K562 (cell line): ENCODE results near the gene TAAR2. TPM values are rescaled to one million over a fixed set of nuclear protein-coding genes. Genes with fewer than 3 reads are reported as not detected.

ENCODE experiments used
- ATAC-seq: fragments of 200-7000 bp; cut with Tn5 transposase; 3 replicates; pipeline ENCODE4 v1.9.1; 2020; ENCODE audit warnings: moderate library complexity
- BruUV-seq: library from RNA; stranded (reverse); fragments of 400-500 nt; replicated peaks from 2 replicates; lab custom pipeline; 2021; lab: Mats Ljungman, UMichigan
- CTCF ChIA-PET: fragments of 300-600 bp; formaldehyde crosslinking; extraction: SDS; loops from one replicate; lab custom pipeline; 2021; ENCODE audit warnings: low intra/inter-chr PET ratio; lab: Yijun Ruan, JAX
- POLR2A ChIA-PET: fragments of 300-600, 350-650 bp; sonication (Branson Sonifier 250); formaldehyde crosslinking; extraction: SDS; loops from one replicate; lab custom pipeline; 2021; ENCODE audit warnings: antibody characterized with exemption, inconsistent platforms; lab: Yijun Ruan, JAX
- DNase-seq, 4 experiments: peaks; one replicate each; pipeline versions ENCODE4 v3.0.0 to v3.0.0-alpha.2; 2011 to 2018; ENCODE audit warnings: low spot score in 3 of 4, mixed read lengths in 3 of 4; ENCODE audit errors: extremely low read depth in 1 of 4
- FAIRE-seq: peaks from 2 replicates; lab custom pipeline; 2011; peaks lifted over from hg19 to GRCh38; lab: Jason Lieb, UNC
- H2AFZ ChIP-seq: 2 replicates; pipeline ENCODE4 v1.6.0; 2011; ENCODE audit warnings: low read depth, low read length, control low read depth, inconsistent platforms
- H3K27ac ChIP-seq: fragments of 200-600 bp; 3 replicates; pipeline ENCODE4 v1.8.0; 2011; ENCODE audit warnings: low read depth, mild to moderate bottlenecking, control low read depth, inconsistent platforms, low read length, moderate library complexity, mixed read lengths; ENCODE audit errors: extremely low read depth
- H3K27me3 ChIP-seq, 2 experiments: fragments of 300-600 bp in 1 of 2; 2 replicates in 1 of 2; 3 replicates in 1 of 2; pipeline versions ENCODE4 v1.6.0 to v1.8.0; 2011; ENCODE audit warnings: inconsistent platforms in 2 of 2, low read length in 2 of 2, mild to moderate bottlenecking in 1 of 2, mixed read lengths in 1 of 2, moderate library complexity in 1 of 2; ENCODE audit not compliant: control insufficient read depth in 2 of 2, insufficient read depth in 2 of 2
- H3K36me3 ChIP-seq: fragments of 300-600 bp; 3 replicates; pipeline ENCODE4 v1.8.0; 2011; ENCODE audit warnings: mild to moderate bottlenecking, low read length, inconsistent platforms; ENCODE audit not compliant: control insufficient read depth, insufficient read depth
- H3K4me1 ChIP-seq, 2 experiments: fragments of 200-600 bp in 1 of 2; replicated peaks in 1 of 2; 2 replicates in 1 of 2; 3 replicates in 1 of 2; pipeline versions ENCODE4 v1.5.1 to v1.8.0; 2011; ENCODE audit warnings: inconsistent platforms in 2 of 2, low read length in 2 of 2, mild to moderate bottlenecking in 1 of 2, mixed read lengths in 1 of 2, moderate library complexity in 1 of 2; ENCODE audit not compliant: control insufficient read depth in 2 of 2, insufficient read depth in 2 of 2
- H3K4me2 ChIP-seq: 2 replicates; pipeline ENCODE4 v1.6.1; 2011; ENCODE audit warnings: low read length, control low read depth, inconsistent platforms, mixed read lengths; ENCODE audit not compliant: insufficient read depth
- H3K4me3 ChIP-seq: fragments of 200-600 bp; sonication (generic), shearing (Covaris generic); 2 replicates; pipeline ENCODE4 v1.5.1; 2016; ENCODE audit warnings: control low read depth, inconsistent platforms
- H3K79me2 ChIP-seq: fragments of 200-600 bp; 3 replicates; pipeline ENCODE4 v1.8.0; 2011; ENCODE audit warnings: low read length, inconsistent platforms; ENCODE audit not compliant: control insufficient read depth, insufficient read depth
- H3K9ac ChIP-seq, 2 experiments: 2 replicates each; pipeline versions ENCODE4 v1.6.0 to v1.6.1; 2011; ENCODE audit warnings: low read depth in 2 of 2, low read length in 2 of 2, control low read depth in 1 of 2, inconsistent platforms in 1 of 2, mild to moderate bottlenecking in 1 of 2, mixed read lengths in 1 of 2; ENCODE audit not compliant: insufficient read depth in 1 of 2
- H3K9me1 ChIP-seq: one replicate; pipeline ENCODE4 v1.6.0; 2011; ENCODE audit warnings: inconsistent platforms, mild to moderate bottlenecking, low read length, moderate library complexity; ENCODE audit not compliant: control insufficient read depth, insufficient read depth
- H3K9me3 ChIP-seq: replicated peaks from 2 replicates; pipeline ENCODE4 v1.5.1; 2011; ENCODE audit warnings: low read depth, low read length, inconsistent platforms; ENCODE audit not compliant: control insufficient read depth, insufficient read depth
- H4K20me1 ChIP-seq: replicated peaks from 2 replicates; pipeline ENCODE4 v1.6.1; 2011; ENCODE audit warnings: low read length, inconsistent platforms, mixed read lengths; ENCODE audit not compliant: control insufficient read depth, insufficient read depth
- BACH1 ChIP-seq: fragments of 200-800 bp; sonication (Bioruptor generic); IDR thresholded peaks from 2 replicates; pipeline ENCODE4 v1.6.1; 2016; ENCODE audit warnings: missing genetic modification characterization, missing compliant biosample characterization
- CEBPG ChIP-seq, 3 experiments: fragments of 200-800 bp in 1 of 3; sonication (Bioruptor generic) in 1 of 3; sonication (generic) in 1 of 3; formaldehyde crosslinking in 1 of 3; IDR thresholded peaks in 2 of 3; conservative IDR thresholded peaks in 1 of 3; 2 replicates each; pipeline versions ENCODE4 v1.6.1 to v1.8.0; 2016 to 2022; ENCODE audit warnings: missing compliant biosample characterization in 2 of 3, missing genetic modification characterization in 2 of 3, mild to moderate bottlenecking in 1 of 3, missing genetic modification reagents in 1 of 3
- MYC ChIP-seq, 2 experiments: fragments of 250-450 bp in 1 of 2; sonication (Bioruptor Pico) in 1 of 2; IDR thresholded peaks; 2 replicates each; pipeline versions ENCODE4 v1.5.1 to v1.6.1; 2012 to 2021; ENCODE audit warnings: low read depth in 2 of 2, borderline replicate concordance in 1 of 2, improper control_type of control experiment in 1 of 2, low read length in 1 of 2, mild to moderate bottlenecking in 1 of 2, moderate library complexity in 1 of 2
- SAFB ChIP-seq: fragments of 200-400 bp; formaldehyde crosslinking; IDR thresholded peaks from 2 replicates; pipeline ENCODE4 v1.6.1; 2017; ENCODE audit warnings: low read depth, low read length, borderline replicate concordance
- ZZZ3 ChIP-seq: fragments of 450-650 bp; IDR thresholded peaks from 2 replicates; pipeline ENCODE4 v1.6.1; 2016; ENCODE audit warnings: antibody characterized with exemption, mild to moderate bottlenecking, moderate library complexity
- WGBS: fragments of 100-300 bp; shearing (Covaris generic); methylation state at CpG from one replicate; pipeline ENCODE4 v1.1.6; 2016; ENCODE audit warnings: low coverage, mixed read lengths; ENCODE audit not compliant: insufficient coverage; ENCODE audit errors: missing lambda C conversion rate; 5-methylcytosine and 5-hydroxymethylcytosine counted together
- in situ Hi-C: fragments of 300-500 bp; cut with MboI; formaldehyde crosslinking; loops from 4 replicates; pipeline ENCODE4 v1.15.0; 2018; ENCODE audit warnings: inconsistent platforms, mixed read lengths
- intact Hi-C: fragments of 100-400 bp; cut with micrococcal nuclease; formaldehyde crosslinking; loops from 2 replicates; pipeline ENCODE4 v1.14.2; 2022
- polyA plus RNA-seq, 8 experiments: library from polyadenylated mRNA; depleted of rRNA in 4 of 8; stranded (reverse) in 5 of 8; unstranded in 3 of 8; fragments of >200 nt; fragmentation: Nextera tagmentation in 2 of 8; fragmentation: Illumina TruSeq in 1 of 8; extraction: Ambion mirVana in 2 of 8; extraction: Trizol in 1 of 8; gene quantifications; 2 replicates each; pipeline versions ENCODE4 v1.2.1 to v1.2.3, GENCODE V29; 2011 to 2014; ENCODE audit warnings: inconsistent platforms in 1 of 8, missing spikeins in 1 of 8
- total RNA-seq, 7 experiments: library from RNA; depleted of rRNA in 6 of 7; stranded (reverse); fragments of >200 nt in 6 of 7; fragmentation: Illumina TruSeq in 2 of 7; extraction: Trizol in 2 of 7; gene quantifications; 2 replicates each; pipeline versions ENCODE4 v1.2.1 to v1.2.3, GENCODE V29; 2011 to 2021; ENCODE audit warnings: low replicate concordance in 1 of 7

Gene TAAR2
- total and polyA plus RNA-seq, 9 of the 15 experiments (the other 6 are each of a cell fraction or from before 2014, with no cell fraction given): not detected

DNA sequence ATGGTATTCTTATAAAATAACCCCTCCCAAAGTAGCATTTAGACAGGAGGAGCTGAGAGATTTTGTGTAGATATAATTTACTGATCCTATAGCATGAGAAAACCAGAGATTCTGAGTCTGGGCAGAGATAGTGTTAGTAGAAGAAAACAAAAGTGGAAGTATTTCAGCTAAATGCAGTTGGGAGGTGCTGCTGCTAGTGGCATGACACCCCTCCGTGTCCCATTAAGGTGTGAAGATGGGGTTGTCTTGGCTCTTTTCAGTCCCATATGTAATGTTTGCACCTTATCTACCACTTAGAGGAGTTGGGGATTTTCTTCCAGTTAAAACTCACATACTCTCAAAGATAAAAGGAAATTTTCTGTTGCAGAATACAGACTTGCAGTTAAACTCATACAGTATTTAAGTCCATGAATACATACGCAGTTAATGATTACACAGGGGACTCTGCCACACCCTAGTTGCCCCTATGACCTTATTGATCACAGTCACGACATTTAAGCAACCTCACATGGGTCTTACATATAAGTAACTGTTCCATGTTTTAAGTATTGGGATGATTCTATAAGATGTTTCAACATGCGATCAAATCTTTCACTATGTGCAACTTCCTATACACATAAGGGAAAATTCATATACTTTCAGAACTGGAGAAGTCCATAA is 11.5 kb downstream of the TAAR2 start:
- in situ Hi-C loops (no loop called here), intact Hi-C loops (no loop called here)
- no peak overlapping the region for H3K9ac ChIP-seq
- DNase-seq: no peak
- H3K79me2 ChIP-seq: no peaks in the 10 kb centered on the region
- no peak overlapping the region for H3K4me2 ChIP-seq
- no peaks in the 10 kb centered on the region for H3K4me1 ChIP-seq
- H3K4me3 ChIP-seq: no peak overlapping the region
- CTCF ChIA-PET: no interaction called here
- H3K9me3 ChIP-seq: no peaks in the 10 kb centered on the region
- no peak overlapping the region for H2AFZ ChIP-seq
- no peak for ATAC-seq
- no peaks in the 10 kb centered on the region for H3K9me1 ChIP-seq
- FAIRE-seq: no peak
- no peaks in the 10 kb centered on the region for H3K36me3 ChIP-seq
- WGBS: 0% methylated on average over 4 of the region's 4 CpGs
- TF ChIP-seq MYC (IDR thresholded peaks at IDR 0.05; ENCODE audit: low read depth, low read length): no peak
- TF ChIP-seq MYC (CRISPR knock-in tag; IDR thresholded peaks at IDR 0.05; ENCODE audit: borderline replicate concordance, low read depth): no peak
- no peak for TF ChIP-seq BACH1 (tag)
- no peak for TF ChIP-seq CEBPG (CRISPR knock-in tag; IDR thresholded peaks at IDR 0.05)
- no peak for TF ChIP-seq CEBPG (tag; conservative IDR thresholded peaks at IDR 0.05 in 1 of 2, IDR thresholded peaks at IDR 0.05 in 1 of 2)
- TF ChIP-seq ZZZ3: no peak
- no peak for TF ChIP-seq SAFB
- TF ChIP-seq, all 486 proteins: peak for 0
- BruUV-seq: no TSS peak
- POLR2A ChIA-PET: interaction anchor here (1.0 kb wide), 1 partner anchor 14 kb away, joined by 3 read pairs; no protein-coding TSS in a partner anchor
- Histone ChIP-seq H3K27me3 (no peaks in the 10 kb centered on the region), H3K27ac (no peak overlapping the region), H4K20me1 (no peaks in the 10 kb centered on the region)
